ENCODE data around the gene DYNLT5.

DNA sequence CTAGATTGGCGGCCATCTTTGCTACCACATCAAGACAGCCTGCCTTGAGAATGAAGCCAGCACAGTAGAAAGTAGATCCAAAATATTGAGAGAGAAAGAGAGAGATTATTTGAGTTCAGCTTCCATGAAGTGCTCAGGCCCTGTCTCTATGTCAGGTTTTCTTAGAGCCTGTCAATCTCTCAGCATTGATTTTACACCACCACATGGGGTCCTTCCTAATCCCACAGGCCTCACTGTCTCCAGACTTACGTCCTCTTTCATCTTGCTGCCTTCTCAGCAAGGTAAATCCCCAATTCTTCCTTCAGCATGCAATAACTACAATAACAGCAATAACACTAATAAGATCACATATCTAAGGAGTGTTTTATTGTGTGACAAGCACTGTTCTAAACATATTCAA, 21.0 kb downstream of the DYNLT5 start:
- TF ChIP-seq CTCF (tag by site-specific recombination; IDR thresholded peaks at IDR 0.05) (no peak), MEIS1 (CRISPR knock-in tag; IDR thresholded peaks at IDR 0.05; ENCODE audit: borderline replicate concordance) (no peak)
- TF ChIP-seq, protein P1, sequence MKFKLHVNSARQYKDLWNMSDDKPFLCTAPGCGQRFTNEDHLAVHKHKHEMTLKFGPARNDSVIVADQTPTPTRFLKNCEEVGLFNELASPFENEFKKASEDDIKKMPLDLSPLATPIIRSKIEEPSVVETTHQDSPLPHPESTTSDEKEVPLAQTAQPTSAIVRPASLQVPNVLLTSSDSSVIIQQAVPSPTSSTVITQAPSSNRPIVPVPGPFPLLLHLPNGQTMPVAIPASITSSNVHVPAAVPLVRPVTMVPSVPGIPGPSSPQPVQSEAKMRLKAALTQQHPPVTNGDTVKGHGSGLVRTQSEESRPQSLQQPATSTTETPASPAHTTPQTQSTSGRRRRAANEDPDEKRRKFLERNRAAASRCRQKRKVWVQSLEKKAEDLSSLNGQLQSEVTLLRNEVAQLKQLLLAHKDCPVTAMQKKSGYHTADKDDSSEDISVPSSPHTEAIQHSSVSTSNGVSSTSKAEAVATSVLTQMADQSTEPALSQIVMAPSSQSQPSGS (tag by site-specific recombination; IDR thresholded peaks at IDR 0.05; ENCODE audit: low read depth): no peak

Data from HEK293 (cell line).